OCI-LY7 (cell line): ENCODE measurements around the gene ZNF593OS. TPM values are rescaled to one million over a fixed set of nuclear protein-coding genes. Genes with fewer than 3 reads are reported as not detected.

Experiments
- BruUV-seq: library from RNA; stranded (reverse); fragments of 400-500 nt; replicated peaks from 2 replicates; lab custom pipeline; 2021; lab: Mats Ljungman, UMichigan
- CTCF ChIA-PET: fragments of 300-600 bp; sonication (Branson Sonifier 250); formaldehyde crosslinking; loops from one replicate; lab custom pipeline; 2022; ENCODE audit warnings: antibody characterized with exemption; ENCODE audit not compliant: unreplicated experiment; lab: Charles Lee
- POLR2A ChIA-PET: fragments of 300-600 bp; sonication (Branson Sonifier 250); formaldehyde crosslinking; loops from one replicate; lab custom pipeline; 2022; ENCODE audit warnings: antibody characterized with exemption; lab: Charles Lee
- DNase-seq: peaks from one replicate; pipeline ENCODE4 v3.0.0-alpha.2; 2015; ENCODE audit warnings: low spot score
- H2AFZ ChIP-seq: fragments of 200-600 bp; sonication (generic), shearing (Covaris generic); 2 replicates; pipeline ENCODE4 v1.6.1; 2014; ENCODE audit warnings: mild to moderate bottlenecking, antibody characterized with exemption, low read length, moderate library complexity
- H3K27ac ChIP-seq: fragments of 200-600 bp; sonication (generic); 2 replicates; pipeline ENCODE4 v1.5.1; 2014; ENCODE audit warnings: mixed run types, low read depth, mild to moderate bottlenecking, moderate library complexity, low read length, inconsistent platforms; ENCODE audit not compliant: poor library complexity, severe bottlenecking
- H3K36me3 ChIP-seq: fragments of 200-600 bp; sonication (generic); 2 replicates; pipeline ENCODE4 v1.6.1; 2014; ENCODE audit warnings: mild to moderate bottlenecking, antibody characterized with exemption, low read length, moderate library complexity, mixed read lengths; ENCODE audit not compliant: insufficient read depth
- H3K4me1 ChIP-seq: fragments of 200-600 bp; sonication (generic); 2 replicates; pipeline ENCODE4 v1.5.1; 2014; ENCODE audit warnings: mild to moderate bottlenecking, low read length; ENCODE audit not compliant: insufficient read depth, poor library complexity, severe bottlenecking
- H3K4me2 ChIP-seq: fragments of 200-600 bp; sonication (generic); 2 replicates; pipeline ENCODE4 v1.6.1; 2014; ENCODE audit warnings: mild to moderate bottlenecking, low read length
- H3K4me3 ChIP-seq: fragments of 200-600 bp; sonication (generic); 2 replicates; pipeline ENCODE4 v1.5.1; 2014; ENCODE audit warnings: mild to moderate bottlenecking, low read depth, low read length; ENCODE audit not compliant: poor library complexity, severe bottlenecking
- H3K79me2 ChIP-seq: fragments of 200-600 bp; sonication (generic); 2 replicates; pipeline ENCODE4 v1.6.1; 2016; ENCODE audit warnings: low read depth, mild to moderate bottlenecking, low read length, moderate library complexity, mixed read lengths; ENCODE audit not compliant: insufficient read depth
- H3K9me2 ChIP-seq: fragments of 200-600 bp; sonication (generic); 2 replicates; pipeline ENCODE4 v1.6.1; 2016; ENCODE audit warnings: mild to moderate bottlenecking, low read length, mixed read lengths; ENCODE audit not compliant: insufficient read depth
- H3K9me3 ChIP-seq: fragments of 200-600 bp; sonication (generic); 2 replicates; pipeline ENCODE4 v1.6.1; 2014; ENCODE audit warnings: mild to moderate bottlenecking, mixed run types, low read length, mixed read lengths
- H4K20me1 ChIP-seq: fragments of 200-600 bp; sonication (generic); 2 replicates; pipeline ENCODE4 v1.6.1; 2014; ENCODE audit warnings: mild to moderate bottlenecking, antibody characterized with exemption, low read length, moderate library complexity, mixed read lengths; ENCODE audit not compliant: insufficient read depth
- EZH2phosphoT487 ChIP-seq: fragments of 200-600 bp; sonication (generic); IDR thresholded peaks from 2 replicates; pipeline ENCODE4 v1.6.1; 2018; ENCODE audit warnings: low read depth, borderline replicate concordance, mild to moderate bottlenecking, mixed run types, antibody characterized with exemption, low read length, moderate library complexity, mixed read lengths
- intact Hi-C: fragments of 100-400 bp; cut with micrococcal nuclease; formaldehyde crosslinking; loops from one replicate; pipeline ENCODE4 v1.10.0; 2022; ENCODE audit not compliant: unreplicated experiment
- total RNA-seq, 2 experiments: library from RNA; depleted of rRNA in 1 of 2; stranded (reverse); fragments of >200 nt in 1 of 2; shearing (Covaris generic) in 1 of 2; gene quantifications; 2 replicates each; pipeline ENCODE4 v1.2.3, GENCODE V29; 2014 to 2022
- TF ChIP-seq, protein P1 (sequence below): fragments of 200-600 bp; sonication (generic); conservative IDR thresholded peaks from 2 replicates; pipeline ENCODE4 v1.5.1; 2014; ENCODE audit warnings: mild to moderate bottlenecking, antibody characterized with exemption, low read length, moderate library complexity, mixed read lengths

ZNF593OS gene
- total RNA-seq, 2 experiments from 2014 or later = not detected

DNA sequence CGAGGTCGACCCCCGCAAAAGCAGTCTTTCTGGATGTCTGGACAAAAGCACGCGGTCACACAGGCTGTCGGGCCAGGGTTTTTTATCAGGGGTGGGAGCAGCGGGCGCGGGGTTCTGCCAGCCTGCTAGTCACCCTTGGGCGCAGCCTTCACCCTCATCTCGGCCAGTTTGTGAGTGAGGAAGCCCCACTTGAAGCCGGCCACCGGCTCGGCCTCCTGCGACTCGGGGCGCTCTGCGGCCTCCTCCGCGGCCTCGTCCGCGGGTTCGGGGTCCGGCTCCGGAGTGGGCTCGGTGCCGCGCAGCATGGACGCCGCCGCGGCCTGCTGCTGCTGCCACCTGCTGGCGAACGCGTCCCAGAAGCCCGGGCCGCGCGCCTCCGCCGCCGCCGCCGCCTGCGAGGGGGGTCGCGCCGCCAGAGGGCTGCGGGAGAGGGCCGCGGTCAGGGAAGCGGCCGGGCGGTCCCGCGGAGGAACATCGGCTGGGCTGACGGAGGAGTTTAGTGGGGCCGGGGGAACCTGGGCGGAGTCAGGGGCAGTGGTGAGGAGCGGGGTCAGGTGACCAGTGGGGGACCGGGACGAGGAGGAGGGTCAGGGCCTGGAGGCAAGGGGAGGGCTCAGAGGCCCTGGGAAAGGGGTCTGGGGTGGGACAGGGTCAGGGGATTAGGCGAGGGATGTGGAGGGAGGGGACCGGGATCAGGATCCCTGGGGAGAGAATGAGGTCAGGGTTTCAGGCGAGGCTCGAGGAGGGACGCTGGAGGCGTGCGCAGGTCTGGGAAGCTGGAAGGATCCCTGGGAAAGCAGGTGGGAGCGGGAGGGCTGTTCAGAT, 7.4 kb downstream of the ZNF593OS start:
- ChIA-PET CTCF (no interaction called here), POLR2A (interaction anchor here (0.6 kb wide), 1 partner anchor 243 kb away, joined by 3 read pairs; no protein-coding TSS in a partner anchor)

DNA sequence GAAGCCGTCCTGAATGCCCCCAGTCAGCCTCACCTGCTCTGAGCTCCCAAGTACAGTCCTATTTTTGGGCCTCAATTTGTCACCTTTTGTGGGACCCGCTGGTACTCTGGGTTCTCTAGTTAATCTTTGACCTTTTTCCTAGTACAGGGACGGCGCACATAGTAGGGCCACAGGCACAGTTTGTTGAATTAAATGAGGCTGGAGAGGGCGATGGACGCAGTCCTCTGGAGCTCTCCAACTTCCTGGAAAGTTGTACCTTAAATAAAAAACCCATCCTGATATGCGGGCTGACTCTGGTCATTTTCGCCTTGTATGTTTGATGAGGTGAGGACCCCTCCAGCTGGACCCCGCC, 8.0 kb downstream of the ZNF593OS start:
- peak overlapping the region; percentile 52; the same call in 1 of the 2 replicates for H3K4me2 ChIP-seq
- no TSS peak for BruUV-seq
- no peak for DNase-seq
- no peak for TF ChIP-seq EZH2phosphoT487
- TF ChIP-seq, protein P1, sequence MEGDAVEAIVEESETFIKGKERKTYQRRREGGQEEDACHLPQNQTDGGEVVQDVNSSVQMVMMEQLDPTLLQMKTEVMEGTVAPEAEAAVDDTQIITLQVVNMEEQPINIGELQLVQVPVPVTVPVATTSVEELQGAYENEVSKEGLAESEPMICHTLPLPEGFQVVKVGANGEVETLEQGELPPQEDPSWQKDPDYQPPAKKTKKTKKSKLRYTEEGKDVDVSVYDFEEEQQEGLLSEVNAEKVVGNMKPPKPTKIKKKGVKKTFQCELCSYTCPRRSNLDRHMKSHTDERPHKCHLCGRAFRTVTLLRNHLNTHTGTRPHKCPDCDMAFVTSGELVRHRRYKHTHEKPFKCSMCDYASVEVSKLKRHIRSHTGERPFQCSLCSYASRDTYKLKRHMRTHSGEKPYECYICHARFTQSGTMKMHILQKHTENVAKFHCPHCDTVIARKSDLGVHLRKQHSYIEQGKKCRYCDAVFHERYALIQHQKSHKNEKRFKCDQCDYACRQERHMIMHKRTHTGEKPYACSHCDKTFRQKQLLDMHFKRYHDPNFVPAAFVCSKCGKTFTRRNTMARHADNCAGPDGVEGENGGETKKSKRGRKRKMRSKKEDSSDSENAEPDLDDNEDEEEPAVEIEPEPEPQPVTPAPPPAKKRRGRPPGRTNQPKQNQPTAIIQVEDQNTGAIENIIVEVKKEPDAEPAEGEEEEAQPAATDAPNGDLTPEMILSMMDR = no peak
- H3K79me2 ChIP-seq = no peaks in the 10 kb centered on the region
- no peaks in the 10 kb centered on the region for H3K9me2 ChIP-seq
- intact Hi-C loops = no loop called here
- no peak overlapping the region for H3K4me3 ChIP-seq
- CTCF ChIA-PET = no interaction called here
- H3K36me3 ChIP-seq = no peaks in the 10 kb centered on the region
- H3K4me1 ChIP-seq = no peaks in the 10 kb centered on the region
- no peak overlapping the region for H3K27ac ChIP-seq
- peak overlapping the region; percentile 29; the same call in 1 of the 2 replicates for H2AFZ ChIP-seq
- no peaks in the 10 kb centered on the region for H4K20me1 ChIP-seq
- H3K9me3 ChIP-seq = no peaks in the 10 kb centered on the region
- POLR2A ChIA-PET = interaction anchor here (0.6 kb wide), 1 partner anchor 243 kb away, joined by 3 read pairs; no protein-coding TSS in a partner anchor

More for the DNA sequence above, 7.4 kb downstream of the ZNF593OS start:
- H3K4me1 ChIP-seq = no peaks in the 10 kb centered on the region
- H3K36me3 ChIP-seq = no peaks in the 10 kb centered on the region
- H4K20me1 ChIP-seq = no peaks in the 10 kb centered on the region
- BruUV-seq = no TSS peak
- peak overlapping the region; percentile 52 for H3K4me2 ChIP-seq
- H3K9me3 ChIP-seq = no peaks in the 10 kb centered on the region
- H3K9me2 ChIP-seq = no peaks in the 10 kb centered on the region
- H3K79me2 ChIP-seq = no peaks in the 10 kb centered on the region
- no peak overlapping the region for H3K27ac ChIP-seq
- peak; percentile 40 for DNase-seq
- peak overlapping the region; percentile 47 for H3K4me3 ChIP-seq
- TF ChIP-seq, protein P1 = peak; percentile 75
- no peak for TF ChIP-seq EZH2phosphoT487
- H2AFZ ChIP-seq = peak overlapping the region; percentile 29; the same call in 1 of the 2 replicates
- intact Hi-C loops = no loop called here

DNA sequence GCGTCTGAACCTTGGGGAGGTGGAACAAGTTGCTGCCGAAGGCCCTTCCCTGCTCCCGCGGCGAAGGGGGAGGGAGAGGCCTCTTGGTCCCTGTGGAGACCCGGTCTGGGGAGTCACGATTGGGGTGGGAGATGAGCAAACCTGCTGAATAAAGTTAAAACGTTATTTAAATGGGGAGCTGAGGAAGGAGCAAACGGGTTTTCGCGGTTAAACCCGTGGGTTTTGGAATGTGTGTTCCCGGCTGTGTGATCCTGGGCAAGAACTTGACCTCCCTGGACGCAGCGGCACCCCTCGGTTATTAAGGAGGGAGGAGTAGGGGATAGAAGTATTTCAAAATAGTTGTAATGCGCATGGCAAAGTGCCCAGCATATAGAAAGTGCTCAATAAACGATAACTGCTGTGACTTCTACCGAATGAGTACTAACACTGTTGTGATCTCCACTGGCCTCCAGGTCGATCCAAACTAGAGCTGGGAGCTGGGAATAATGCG, 9.4 kb downstream of the ZNF593OS start:
- no peaks in the 10 kb centered on the region for H3K79me2 ChIP-seq
- no peak for TF ChIP-seq EZH2phosphoT487
- TF ChIP-seq, protein P1 = 0 out of 2 replicates have a peak, but pooled peaks have one; percentile 20
- H3K4me1 ChIP-seq = no peaks in the 10 kb centered on the region
- DNase-seq = no peak
- H3K4me3 ChIP-seq = no peak overlapping the region
- ChIA-PET CTCF (no interaction called here), POLR2A (no interaction called here)
- H3K9me3 ChIP-seq = no peaks in the 10 kb centered on the region
- H3K27ac ChIP-seq = no peak overlapping the region
- H4K20me1 ChIP-seq = no peaks in the 10 kb centered on the region
- no peaks in the 10 kb centered on the region for H3K36me3 ChIP-seq
- no peaks in the 10 kb centered on the region for H3K9me2 ChIP-seq
- H2AFZ ChIP-seq = no peak overlapping the region
- H3K4me2 ChIP-seq = no peak overlapping the region
- intact Hi-C loops = no loop called here
- BruUV-seq = no TSS peak
